Activated CD8-positive, alpha-beta T cell treated with anti-CD3 and anti-CD28 coated beads for 36 hours (primary cell): ENCODE data around the gene CSNK2A1. TPM values are rescaled to one million over a fixed set of nuclear protein-coding genes. Genes with fewer than 3 reads are reported as not detected.

Source experiments
- ATAC-seq: fragments of 200-7000 bp; cut with Tn5 transposase; one replicate; pipeline ENCODE4 v1.10.0; 2021; ENCODE audit warnings: mild to moderate bottlenecking, moderate library complexity
- CTCF ChIA-PET: fragments of 350-600 bp; sonication (Branson Sonifier 250); formaldehyde crosslinking; loops from one replicate; lab custom pipeline; 2021; ENCODE audit warnings: antibody characterized with exemption; lab: Charles Lee
- POLR2A ChIA-PET: fragments of 350-600 bp; sonication (Branson Sonifier 250); formaldehyde crosslinking; loops from one replicate; lab custom pipeline; 2021; ENCODE audit warnings: antibody characterized with exemption; lab: Charles Lee
- DNase-seq: peaks from one replicate; pipeline ENCODE4 v3.0.0-alpha.2; 2020
- H3K27ac Mint-ChIP-seq: one replicate; pipeline ENCODE4 v1.8.0; 2021; ENCODE audit warnings: mild to moderate bottlenecking, mixed read lengths
- H3K27me3 Mint-ChIP-seq: one replicate; pipeline ENCODE4 v1.8.0; 2021; ENCODE audit warnings: mixed read lengths
- H3K36me3 Mint-ChIP-seq: one replicate; pipeline ENCODE4 v1.8.0; 2021; ENCODE audit warnings: low read depth, mixed read lengths
- H3K4me1 Mint-ChIP-seq: one replicate; pipeline ENCODE4 v1.8.0; 2021; ENCODE audit warnings: low read depth, mixed read lengths
- H3K4me3 Mint-ChIP-seq: one replicate; pipeline ENCODE4 v1.8.0; 2021; ENCODE audit warnings: mild to moderate bottlenecking, moderate library complexity, mixed read lengths
- H3K9me3 Mint-ChIP-seq: one replicate; pipeline ENCODE4 v1.8.0; 2021; ENCODE audit warnings: mixed read lengths
- CTCF ChIP-seq: fragments of 200-600 bp; IDR thresholded peaks from one replicate; pipeline ENCODE4 v1.8.0; 2022; ENCODE audit warnings: antibody characterized with exemption, mild to moderate bottlenecking
- intact Hi-C: fragments of 100-400 bp; cut with micrococcal nuclease; formaldehyde crosslinking; loops from one replicate; pipeline ENCODE4 v1.10.0; 2022
- total RNA-seq, 2 experiments: library from RNA; stranded (reverse); gene quantifications; one replicate each; pipeline ENCODE4 v1.2.3, GENCODE V29; 2021

CSNK2A1 gene
- total RNA-seq, 2 experiments from 2014 or later, result 169 to 174 TPM

DNA sequence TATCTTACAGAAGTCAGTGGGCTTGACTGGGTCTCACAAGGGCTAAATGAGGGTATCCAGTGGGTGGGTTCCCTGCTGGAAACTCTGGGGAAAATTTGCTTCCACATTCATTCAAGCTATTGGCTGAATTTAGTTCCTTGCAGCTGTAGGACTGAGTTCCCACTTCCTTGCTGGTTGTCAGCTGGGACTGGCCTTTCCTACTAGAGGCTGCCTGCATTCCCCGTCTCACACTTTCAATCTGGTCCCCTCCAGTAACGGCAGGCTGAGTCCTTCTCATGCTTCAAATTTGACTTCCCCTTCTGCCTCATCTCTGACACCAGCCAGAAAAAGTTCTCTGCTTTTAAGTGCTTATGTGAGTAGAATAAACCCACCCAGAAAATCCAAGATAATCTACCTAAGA, 4.4 kb downstream of the CSNK2A1 start:
- peaks cover 80% of the 10 kb centered on the region for H3K4me1 Mint-ChIP-seq
- peaks cover 63% of the 10 kb centered on the region for H3K36me3 Mint-ChIP-seq
- POLR2A ChIA-PET, result interaction anchor here (0.9 to 1.3 kb wide), 4 partner anchors 8 to 45 kb away, joined by 3 to 5 read pairs (median 4); no protein-coding TSS in a partner anchor
- DNase-seq (no peak), ATAC-seq (no peak)
- no peak for TF ChIP-seq CTCF
- CTCF ChIA-PET, result interaction anchor here (0.5 to 6.7 kb wide), 2 partner anchors 102 to 107 kb away, joined by 3 to 31 read pairs; no protein-coding TSS in a partner anchor
- no peak overlapping the region for H3K4me3 Mint-ChIP-seq
- peak overlapping the region; percentile 35 for H3K27ac Mint-ChIP-seq
- peaks cover 2% of the 10 kb centered on the region for H3K9me3 Mint-ChIP-seq
- intact Hi-C loops, result no loop called here
- no peaks in the 10 kb centered on the region for H3K27me3 Mint-ChIP-seq

GRCh38 chr20:537983-538382, 5.6 kb downstream of the CSNK2A1 start:
- CTCF ChIA-PET, result interaction anchor here (0.7 to 2.2 kb wide), 3 partner anchors 12 to 111 kb away, joined by 3 to 6 read pairs (median 5); no protein-coding TSS in a partner anchor
- intact Hi-C loops, result no loop called here
- H3K27me3 Mint-ChIP-seq, result no peaks in the 10 kb centered on the region
- POLR2A ChIA-PET, result interaction anchor here (1.1 kb wide), 1 partner anchor 39 kb away, joined by 4 read pairs; no protein-coding TSS in a partner anchor
- no peak overlapping the region for H3K4me3 Mint-ChIP-seq
- no peak for TF ChIP-seq CTCF
- ATAC-seq, result no peak
- H3K27ac Mint-ChIP-seq, result no peak overlapping the region
- peaks cover 62% of the 10 kb centered on the region for H3K36me3 Mint-ChIP-seq
- peaks cover 84% of the 10 kb centered on the region for H3K4me1 Mint-ChIP-seq
- DNase-seq, result no peak
- H3K9me3 Mint-ChIP-seq, result peaks cover 2% of the 10 kb centered on the region

- no peak for TF ChIP-seq CTCF
- peaks cover 83% of the 10 kb centered on the region for H3K4me1 Mint-ChIP-seq
- H3K9me3 Mint-ChIP-seq, result no peaks in the 10 kb centered on the region
- DNase-seq (no peak), ATAC-seq (no peak)
- H3K27ac Mint-ChIP-seq, result peak overlapping the region; percentile 5
- POLR2A ChIA-PET, result interaction anchor here (0.9 to 1.3 kb wide), 3 partner anchors 105 to 150 kb away, joined by 3 to 5 read pairs (median 4); no protein-coding TSS in a partner anchor
- H3K27me3 Mint-ChIP-seq, result no peaks in the 10 kb centered on the region
- H3K4me3 Mint-ChIP-seq, result no peak overlapping the region
- H3K36me3 Mint-ChIP-seq, result peaks cover 61% of the 10 kb centered on the region
- CTCF ChIA-PET, result interaction anchor here (1.1 to 2.2 kb wide), 3 partner anchors 10 to 130 kb away, joined by 3 to 6 read pairs (median 3); no protein-coding TSS in a partner anchor
- intact Hi-C loops, result no loop called here
Measured at GRCh38 chr20:536426-537010, 7.1 kb downstream of the CSNK2A1 start.

- Mint-ChIP-seq H3K4me1 (peaks cover 82% of the 10 kb centered on the region), H3K9me3 (no peaks in the 10 kb centered on the region), H3K4me3 (no peak overlapping the region), H3K27me3 (no peaks in the 10 kb centered on the region), H3K27ac (no peak overlapping the region), H3K36me3 (peaks cover 58% of the 10 kb centered on the region)
- CTCF ChIA-PET, result interaction anchor here (1.2 kb wide), 1 partner anchor 130 kb away, joined by 3 read pairs; no protein-coding TSS in a partner anchor
- DNase-seq (no peak), ATAC-seq (peak; percentile 49)
- POLR2A ChIA-PET, result interaction anchor here (0.9 to 1.1 kb wide), 2 partner anchors 104 to 150 kb away, joined by 3 to 4 read pairs; no protein-coding TSS in a partner anchor
- no peak for TF ChIP-seq CTCF
- intact Hi-C loops, result no loop called here
Measured at GRCh38 chr20:535958-536357, 7.6 kb downstream of the CSNK2A1 start.

GRCh38 chr20:533526-533925, 10.1 kb downstream of the CSNK2A1 start:
- intact Hi-C loops, result no loop called here
- H3K27me3 Mint-ChIP-seq, result no peaks in the 10 kb centered on the region
- peaks cover 2% of the 10 kb centered on the region for H3K9me3 Mint-ChIP-seq
- peaks cover 73% of the 10 kb centered on the region for H3K4me1 Mint-ChIP-seq
- ATAC-seq, result no peak
- peaks cover 54% of the 10 kb centered on the region for H3K36me3 Mint-ChIP-seq
- H3K27ac Mint-ChIP-seq, result no peak overlapping the region
- ChIA-PET CTCF (no interaction called here), POLR2A (no interaction called here)
- TF ChIP-seq CTCF, result no peak
- no peak for DNase-seq
- H3K4me3 Mint-ChIP-seq, result no peak overlapping the region
